ENCODE data around the gene CBX6.

Gene CBX6

GRCh38 chr22:38820020-38820419 lies 52.0 kb downstream of the CBX6 start:
- ChIA-PET POLR2A (ENCODE audit: low non-redundant PET) (no interaction called here), CTCF (no interaction called here)
- H3K27ac ChIP-seq, result no peak overlapping the region
- no peak for DNase-seq (ENCODE audit: low spot score)
- TF ChIP-seq CTCF (conservative IDR thresholded peaks at IDR 0.05; ENCODE audit: low read depth), result no peak

GRCh38 chr22:38819387-38819940 lies 52.6 kb downstream of the CBX6 start:
- ChIA-PET POLR2A (ENCODE audit: low non-redundant PET) (no interaction called here), CTCF (no interaction called here)
- no peak for DNase-seq (ENCODE audit: low spot score)

GRCh38 chr22:38817196-38817595 lies 54.8 kb downstream of the CBX6 start:
- no peak for DNase-seq (ENCODE audit: low spot score)
- POLR2A ChIA-PET (ENCODE audit: low non-redundant PET), result no interaction called here
- CTCF ChIA-PET, result interaction anchor here (0.5 to 0.6 kb wide), 2 partner anchors 10 to 83 kb away, joined by 3 read pairs; no protein-coding TSS in a partner anchor
- TF ChIP-seq CTCF (conservative IDR thresholded peaks at IDR 0.05; ENCODE audit: low read depth), result no peak
- H3K27ac ChIP-seq, result no peak overlapping the region

More at GRCh38 chr22:38819387-38819940, 52.6 kb downstream of the CBX6 start:
- no peak for TF ChIP-seq CTCF (conservative IDR thresholded peaks at IDR 0.05; ENCODE audit: low read depth)
- no peak overlapping the region for H3K27ac ChIP-seq

GRCh38 chr22:38815842-38816241 lies 56.2 kb downstream of the CBX6 start:
- DNase-seq (ENCODE audit: low spot score), result no peak
- no peak for TF ChIP-seq CTCF (conservative IDR thresholded peaks at IDR 0.05; ENCODE audit: low read depth)
- H3K27ac ChIP-seq, result no peak overlapping the region
- CTCF ChIA-PET, result no interaction called here
- POLR2A ChIA-PET (ENCODE audit: low non-redundant PET), result no interaction called here

All from RWPE1 (cell line).